GM19351 (cell line): Measurements from ENCODE around the gene ZMIZ1.
"Not testable (repeated sequence)": the region's sequence is repeated elsewhere in the genome, so short reads cannot be mapped to it uniquely, and the experiment has no call there.

ENCODE experiments used
- ATAC-seq: cut with Tn5 transposase; IDR thresholded peaks from one replicate; pipeline ENCODE4 v1.9.1; 2021; ENCODE audit warnings: mild to moderate bottlenecking, moderate library complexity; ENCODE audit not compliant: unreplicated experiment

ZMIZ1 gene

DNA sequence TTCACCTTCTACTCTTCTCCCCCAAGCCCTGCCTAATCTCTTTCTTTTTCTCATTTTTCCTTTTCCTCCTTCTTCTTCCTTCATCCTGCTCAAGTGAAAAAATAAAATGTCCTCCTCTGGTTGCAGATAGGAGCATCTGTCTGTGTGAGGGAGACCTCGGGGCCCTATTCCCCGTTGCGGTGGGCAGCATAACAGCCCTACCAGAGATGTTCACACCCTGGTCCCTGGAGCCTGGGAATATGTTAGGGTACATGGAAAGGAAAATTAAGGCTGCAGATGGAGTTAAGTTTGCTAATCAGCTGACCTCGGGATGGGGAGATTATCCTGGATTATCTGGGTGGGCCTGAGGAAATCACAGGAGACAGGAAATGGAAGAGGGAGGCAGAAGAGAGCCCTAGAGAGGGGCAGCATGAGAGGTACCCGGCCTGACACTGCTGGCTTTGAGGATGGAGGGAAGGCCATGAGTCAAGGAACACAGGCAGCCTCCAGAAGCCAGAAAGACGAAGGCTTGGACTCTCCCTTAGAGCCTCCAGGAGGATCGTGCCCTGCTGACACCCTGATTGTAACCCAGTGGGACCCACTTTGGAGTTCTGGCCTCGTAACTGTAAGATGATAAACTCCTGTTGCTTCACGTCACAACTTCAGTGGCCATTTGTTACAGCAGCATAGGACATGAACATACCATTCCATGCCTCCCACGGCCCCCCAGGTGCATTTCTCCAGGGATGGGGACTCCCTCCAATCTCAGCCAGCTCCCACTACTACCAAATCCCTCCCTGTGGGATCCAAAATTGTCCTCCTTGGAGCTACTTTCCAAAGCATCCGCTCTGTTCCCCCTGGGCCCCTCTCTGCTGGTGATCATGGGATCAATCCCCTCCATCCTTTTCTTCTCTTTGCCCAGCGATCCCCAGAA lies 39.0 kb upstream of the ZMIZ1 start:
- no peak for ATAC-seq

GRCh38 chr10:79030705-79031104 lies 38.1 kb upstream of the ZMIZ1 start:
- no peak for ATAC-seq

GRCh38 chr10:79031723-79032122 lies 37.0 kb upstream of the ZMIZ1 start:
- ATAC-seq, result no peak

- ATAC-seq, result no peak
Measured at GRCh38 chr10:79034271-79034876, 34.4 kb upstream of the ZMIZ1 start.

GRCh38 chr10:79036416-79036815 lies 32.4 kb upstream of the ZMIZ1 start:
- not testable (repeated sequence) for ATAC-seq

- no peak for ATAC-seq
Measured at GRCh38 chr10:79038104-79038840, 30.5 kb upstream of the ZMIZ1 start.

DNA sequence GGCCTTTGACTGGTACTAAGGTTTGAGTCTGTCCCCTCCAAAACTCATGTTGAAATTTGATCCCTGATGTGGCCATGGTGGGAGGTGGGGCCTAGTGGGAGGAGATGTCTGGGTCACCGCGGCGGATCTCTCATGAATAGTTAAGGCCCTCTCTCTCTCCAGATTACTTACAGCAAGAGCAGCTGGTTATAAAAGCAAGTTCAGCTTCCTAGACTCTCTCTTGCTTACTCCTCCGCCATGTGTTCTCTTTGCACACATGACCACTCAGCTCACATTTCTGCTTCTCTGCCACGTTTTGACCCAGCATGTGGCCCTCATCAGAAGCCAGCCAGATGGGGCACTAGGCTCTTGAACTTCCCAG lies 29.9 kb upstream of the ZMIZ1 start:
- ATAC-seq, result no peak

DNA sequence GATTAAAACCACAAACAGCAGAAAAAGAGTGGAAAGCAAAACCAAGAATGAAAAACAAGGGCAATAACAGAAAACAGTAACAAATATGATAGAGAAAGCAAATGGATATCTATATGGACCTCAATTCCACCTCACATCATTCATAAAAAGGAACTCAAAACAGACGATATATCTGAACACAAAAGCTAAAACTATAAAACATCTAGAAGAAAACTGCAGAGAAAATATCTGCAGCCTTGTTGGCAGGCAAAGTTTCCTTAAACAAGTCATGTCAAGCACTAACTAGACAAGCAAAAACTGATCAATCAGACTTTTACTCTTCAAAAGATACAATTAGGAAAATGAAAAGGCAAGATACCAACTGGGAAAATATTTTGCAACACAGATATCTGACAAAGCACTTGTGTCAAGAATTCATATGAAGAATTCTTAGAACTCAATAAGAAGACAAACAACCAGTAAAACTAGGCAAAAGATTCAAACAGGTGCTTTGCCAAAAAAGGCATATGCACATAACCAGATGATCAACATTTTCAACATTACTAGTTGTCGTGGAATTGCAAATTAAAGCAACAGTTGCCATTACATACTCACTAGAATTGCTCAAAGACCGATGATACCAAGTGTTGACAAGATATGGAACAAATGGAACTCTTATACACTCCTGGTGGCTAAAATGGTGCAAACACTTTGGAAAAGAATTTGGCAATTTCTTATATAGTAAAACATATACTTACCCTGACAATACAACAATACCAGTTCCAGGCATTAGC lies 25.9 kb upstream of the ZMIZ1 start:
- no peak for ATAC-seq

GRCh38 chr10:79044036-79044632 lies 24.6 kb upstream of the ZMIZ1 start:
- ATAC-seq, result no peak

GRCh38 chr10:79044846-79045245 lies 23.9 kb upstream of the ZMIZ1 start:
- ATAC-seq, result no peak

DNA sequence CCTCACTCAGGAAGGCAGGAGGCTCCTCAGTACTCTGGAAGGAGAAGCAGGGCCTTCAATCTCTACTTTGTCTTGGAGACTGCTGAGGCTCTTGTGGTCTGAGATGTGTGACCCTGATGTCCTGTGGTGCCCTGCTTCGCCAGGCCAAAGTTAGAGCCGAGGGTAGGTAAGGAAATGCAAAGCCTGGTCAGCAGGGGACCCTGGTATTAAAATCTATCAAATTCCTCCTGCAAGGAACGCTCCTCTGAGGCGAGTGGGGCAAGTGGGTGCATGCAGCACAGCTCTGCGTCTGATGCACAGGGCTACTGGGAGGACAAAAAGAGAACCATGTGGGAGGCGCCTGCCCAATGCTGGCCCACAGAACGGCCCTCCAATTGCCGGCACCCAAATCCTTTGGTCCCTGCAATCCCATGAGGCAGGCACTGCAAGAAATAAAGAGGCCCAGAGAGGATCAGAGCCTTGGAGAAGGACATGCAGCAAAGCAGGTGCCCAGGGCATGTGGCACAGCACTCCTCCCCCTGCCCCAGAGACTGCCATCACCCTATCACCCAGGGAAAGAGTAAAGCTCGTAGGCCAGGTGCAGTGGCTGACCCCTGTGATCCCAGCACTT lies 23.1 kb upstream of the ZMIZ1 start:
- ATAC-seq, result no peak

DNA sequence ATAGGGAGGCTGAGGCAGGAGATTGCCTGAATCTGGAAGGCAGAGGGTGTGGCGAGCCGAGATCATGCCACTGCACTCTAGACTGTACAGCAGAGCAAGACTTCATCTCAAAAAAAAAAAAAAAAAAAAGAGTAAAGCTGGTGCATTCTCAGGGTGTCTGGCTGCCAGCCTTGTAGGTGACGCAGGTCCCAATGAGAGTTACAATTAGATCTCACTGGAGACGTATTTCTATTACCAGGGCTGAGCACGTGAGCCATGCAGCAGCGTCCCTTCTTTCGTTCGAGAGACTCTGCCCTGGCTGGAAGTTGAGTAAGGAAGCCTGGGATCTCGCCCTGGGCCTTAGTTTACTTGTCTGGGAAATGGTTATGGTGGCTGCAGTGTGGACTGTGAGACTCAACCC lies 22.4 kb upstream of the ZMIZ1 start:
- ATAC-seq, result no peak

DNA sequence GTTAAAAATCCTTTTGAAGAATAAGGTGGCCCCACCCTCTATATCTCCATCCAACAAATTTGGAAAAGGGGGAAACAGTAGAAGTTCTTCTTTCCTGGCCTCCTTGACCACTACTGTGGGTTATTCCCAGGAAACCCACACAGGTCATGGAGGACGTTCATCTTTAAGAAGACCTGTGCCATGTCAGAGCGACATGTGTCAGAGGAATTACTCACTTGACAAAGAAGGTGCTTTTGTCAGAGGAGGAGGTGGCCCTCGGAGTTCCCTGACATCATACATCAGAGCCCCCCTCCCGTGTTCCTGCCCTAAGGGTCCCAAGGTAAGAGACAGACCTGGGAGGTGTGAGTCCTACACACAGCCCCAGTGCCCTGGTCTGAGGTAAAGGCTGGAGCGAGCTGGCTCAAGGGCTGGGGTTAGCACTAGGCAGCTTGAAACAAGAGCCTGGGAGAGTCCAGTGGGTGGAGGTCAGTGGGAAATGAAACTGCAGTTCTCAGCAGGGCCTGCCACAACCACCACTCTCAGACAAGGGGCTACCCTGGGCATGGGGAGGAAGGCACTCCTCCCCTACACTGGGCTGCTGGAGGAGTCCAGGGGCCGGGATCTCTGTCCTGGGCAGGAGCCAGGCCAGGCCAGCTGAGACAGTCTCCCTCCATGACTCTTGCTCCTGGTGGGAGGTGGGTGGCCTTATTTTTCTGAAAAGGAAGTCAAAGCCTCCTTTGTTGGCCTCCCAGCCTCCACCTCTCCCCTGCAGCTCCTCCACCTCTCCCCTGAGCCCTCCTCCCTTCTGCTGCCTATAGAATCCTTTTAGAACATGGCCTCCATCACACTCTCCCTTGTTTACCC lies 21.8 kb upstream of the ZMIZ1 start:
- no peak for ATAC-seq

- ATAC-seq, result no peak
Measured at GRCh38 chr10:79047584-79047874, 21.2 kb upstream of the ZMIZ1 start.

GRCh38 chr10:79047875-79048638 lies 20.7 kb upstream of the ZMIZ1 start:
- ATAC-seq, result no peak

GRCh38 chr10:79048639-79049550 lies 19.9 kb upstream of the ZMIZ1 start:
- ATAC-seq, result no peak

DNA sequence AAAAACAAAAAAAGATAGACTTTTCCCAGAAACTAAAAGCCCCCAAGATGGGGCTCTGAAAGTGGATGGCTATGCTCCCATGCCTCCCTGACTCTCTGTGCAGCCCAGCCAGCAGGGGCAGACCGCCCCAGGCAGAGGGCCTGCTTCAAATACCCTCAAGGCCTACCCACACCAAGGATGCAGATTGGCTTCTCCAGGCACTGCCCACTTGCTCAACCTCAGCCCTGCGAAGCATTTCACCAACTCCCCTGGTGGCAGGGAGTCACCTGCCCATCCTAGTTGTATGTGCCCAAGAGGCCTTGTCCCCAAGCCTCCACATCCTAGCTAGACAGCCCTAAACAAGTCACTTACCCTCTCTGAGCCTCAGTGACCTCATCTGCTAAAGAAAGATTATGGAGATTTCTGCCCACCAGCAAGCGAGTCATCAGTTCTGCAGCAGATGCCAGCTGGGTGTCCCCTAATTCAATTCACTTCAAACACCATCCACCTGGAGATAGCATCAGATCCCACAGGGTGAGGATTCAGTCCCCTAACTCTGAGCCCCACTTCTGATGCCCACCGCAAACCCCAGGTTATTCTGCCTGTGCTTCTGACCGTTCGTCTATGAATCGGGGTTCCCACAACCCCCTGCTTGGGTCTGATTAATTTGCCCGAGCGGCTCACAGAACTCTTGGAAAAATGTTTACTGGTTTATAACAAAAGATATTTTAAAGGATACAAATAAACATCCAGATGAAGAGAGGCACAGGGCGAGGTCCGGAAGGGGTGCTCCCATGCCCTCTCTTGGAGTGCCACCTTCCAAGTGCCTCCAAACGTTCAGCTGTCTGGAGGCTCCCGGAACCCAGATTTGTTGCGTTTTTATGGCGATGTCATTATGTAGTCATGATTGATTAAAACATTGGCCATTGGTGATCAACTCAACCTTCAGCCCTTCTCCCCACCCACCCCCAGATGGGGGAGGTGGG lies 18.6 kb upstream of the ZMIZ1 start:
- ATAC-seq, result no peak
